GM18858 (cell line): ENCODE data around the gene IFNL1.
"Not testable (repeated sequence)": the region's sequence is repeated elsewhere in the genome, so short reads cannot be mapped to it uniquely, and the experiment has no call there.

Experiments used
- ATAC-seq: cut with Tn5 transposase; IDR thresholded peaks from one replicate; pipeline ENCODE4 v1.9.1; 2021; ENCODE audit not compliant: unreplicated experiment

Gene IFNL1

DNA sequence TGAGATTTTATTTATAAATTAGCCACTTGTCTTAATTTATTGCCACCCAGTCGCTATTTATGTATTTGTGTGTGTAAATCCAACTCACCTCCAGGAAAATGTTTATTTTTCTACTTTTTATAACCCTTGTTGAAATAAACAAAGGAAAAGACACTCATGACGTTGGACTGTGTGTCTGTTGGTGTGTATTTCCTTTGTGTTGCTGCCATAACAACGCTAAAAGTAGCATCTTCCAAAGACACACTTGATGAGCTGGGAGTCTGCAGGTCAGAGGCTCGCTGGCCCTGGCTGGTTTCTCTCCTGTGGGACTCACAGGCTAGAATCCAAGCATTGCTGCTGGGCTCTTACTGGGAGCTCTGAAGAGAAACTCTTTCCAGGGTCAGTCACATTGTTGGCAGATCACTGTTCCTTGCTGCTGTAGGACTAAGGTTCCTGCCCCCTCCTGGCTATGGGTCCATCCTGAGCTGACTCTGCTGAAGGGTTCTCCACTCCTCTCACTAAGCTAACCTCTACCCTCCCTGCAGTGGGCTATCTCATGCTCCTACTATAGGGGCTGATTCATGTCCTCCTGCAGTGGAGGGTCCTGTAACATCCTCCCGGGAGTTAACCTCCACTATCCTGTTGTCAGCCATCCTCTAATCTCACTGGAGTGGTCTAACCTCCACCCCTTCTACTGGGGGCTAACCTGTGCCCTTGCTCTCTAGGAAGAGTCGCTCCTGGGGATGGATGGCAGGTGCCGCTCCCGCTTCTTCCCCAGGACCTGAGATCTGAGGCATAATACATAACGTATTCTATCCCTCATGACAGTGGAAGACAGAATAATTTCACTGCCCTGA is 26.0 kb upstream of the IFNL1 start:
- no peak for ATAC-seq

DNA sequence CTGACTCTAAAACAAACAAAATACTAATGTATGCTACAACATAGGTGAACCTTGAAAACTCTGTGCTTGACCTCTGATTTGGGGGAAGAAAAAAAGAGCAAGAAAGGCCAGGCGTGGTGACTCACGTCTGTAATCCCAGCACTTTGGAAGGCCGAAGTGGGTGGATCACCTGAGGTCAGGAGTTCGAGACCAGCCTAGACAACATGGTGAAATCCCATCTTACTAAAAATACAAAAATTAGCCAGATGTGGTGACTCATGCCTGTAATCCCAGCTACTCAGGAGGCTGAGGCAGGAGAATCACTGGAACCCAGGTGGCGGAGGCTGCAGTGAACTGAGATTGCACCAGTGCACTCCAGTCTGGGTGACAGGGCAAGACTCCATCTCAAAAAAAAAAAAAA is 22.3 kb upstream of the IFNL1 start:
- not testable (repeated sequence) for ATAC-seq

DNA sequence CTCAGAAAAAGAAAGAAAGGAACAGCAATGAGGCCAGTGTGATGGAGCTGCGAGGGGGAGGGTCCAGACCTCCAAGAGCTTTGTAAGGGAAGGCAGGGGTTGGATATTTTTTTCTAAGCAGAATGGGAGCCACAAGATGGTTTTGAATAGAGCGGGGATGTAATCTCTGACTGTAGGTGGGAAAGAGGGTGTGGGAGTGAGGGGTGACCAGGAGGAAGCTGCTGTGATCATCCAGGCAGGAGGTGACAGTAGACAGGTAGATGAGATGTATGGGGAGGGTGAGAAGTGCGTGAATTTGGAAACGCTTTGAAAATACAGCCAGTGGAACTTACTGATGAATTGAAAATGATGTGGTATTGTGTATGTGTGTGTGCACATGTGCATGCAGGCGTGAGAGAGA is 20.6 kb upstream of the IFNL1 start:
- no peak for ATAC-seq

DNA sequence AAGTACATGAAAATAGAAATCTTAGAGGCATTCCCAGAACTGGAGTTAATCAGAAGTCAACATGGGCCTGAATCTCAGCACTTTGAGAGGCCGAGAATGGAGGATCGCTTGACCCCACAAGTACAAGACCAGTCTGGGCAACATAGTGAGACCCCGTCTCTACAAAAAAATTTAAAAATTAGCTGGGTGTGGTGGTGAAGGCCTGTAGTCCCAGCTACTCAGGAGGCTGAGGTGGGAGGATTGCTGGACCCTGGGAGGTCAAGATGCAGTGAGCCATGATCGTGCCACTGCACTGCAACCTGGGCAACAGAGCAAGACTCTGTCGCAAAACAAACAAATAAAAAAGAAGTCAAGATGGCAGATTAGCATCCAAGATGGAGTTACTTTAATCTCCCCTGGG is 19.5 kb upstream of the IFNL1 start:
- ATAC-seq = no peak

DNA sequence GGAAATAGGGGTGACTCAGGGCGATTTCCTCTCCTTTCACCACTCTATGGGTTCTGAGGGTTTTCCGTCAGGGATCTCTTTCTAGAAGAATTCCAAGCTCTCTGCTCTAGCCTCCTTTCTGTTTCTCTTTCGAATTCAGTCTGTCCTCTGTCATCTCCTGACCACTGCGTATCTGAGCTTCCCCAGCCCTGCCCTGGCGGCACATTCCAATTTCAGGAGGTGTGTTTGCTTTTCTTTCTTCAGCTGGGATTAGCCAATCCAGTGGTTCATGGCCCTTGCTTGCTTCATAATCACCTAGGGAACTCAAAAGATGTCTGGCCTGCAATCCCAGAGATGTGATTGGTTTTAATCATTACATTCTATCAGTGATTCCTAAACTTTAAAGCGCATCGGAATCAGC is 18.6 kb upstream of the IFNL1 start:
- no peak for ATAC-seq

DNA sequence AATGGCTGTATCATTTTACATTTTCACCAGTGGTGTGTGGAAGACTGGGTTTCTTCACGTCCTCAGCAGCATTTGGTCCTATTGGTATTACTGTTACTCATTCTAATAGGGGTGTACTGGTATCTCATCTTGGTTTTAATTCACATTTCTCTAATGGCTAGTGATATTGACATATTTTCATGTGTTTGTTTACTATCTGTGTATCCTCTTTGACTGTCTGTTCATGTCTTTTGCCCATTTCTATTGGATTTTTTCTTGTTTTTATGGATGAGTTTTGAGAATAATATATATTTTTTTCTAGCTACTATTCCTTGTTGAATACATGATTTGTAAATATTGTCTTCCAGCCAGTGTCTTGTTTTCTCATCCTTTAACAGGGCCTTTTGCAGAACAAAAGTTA is 14.2 kb upstream of the IFNL1 start:
- ATAC-seq = no peak

DNA sequence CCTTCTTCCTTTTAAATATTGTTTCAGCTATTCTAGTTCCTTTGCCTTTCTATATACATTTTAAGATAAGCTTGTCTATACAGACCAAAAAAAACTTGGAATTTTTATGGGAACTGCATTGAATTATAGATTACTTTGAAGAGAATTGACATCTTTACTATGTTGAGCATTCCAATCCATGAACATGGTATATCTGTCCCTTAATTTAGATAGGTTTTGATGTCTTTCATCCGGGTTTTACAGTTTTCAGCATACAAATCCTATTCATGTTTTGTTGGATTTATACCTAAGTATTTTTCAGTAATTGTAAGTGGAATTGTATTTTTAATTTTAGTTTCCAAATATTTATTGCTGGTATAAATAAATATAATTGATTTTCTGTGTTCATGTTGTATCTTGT is 12.2 kb upstream of the IFNL1 start:
- ATAC-seq = no peak

DNA sequence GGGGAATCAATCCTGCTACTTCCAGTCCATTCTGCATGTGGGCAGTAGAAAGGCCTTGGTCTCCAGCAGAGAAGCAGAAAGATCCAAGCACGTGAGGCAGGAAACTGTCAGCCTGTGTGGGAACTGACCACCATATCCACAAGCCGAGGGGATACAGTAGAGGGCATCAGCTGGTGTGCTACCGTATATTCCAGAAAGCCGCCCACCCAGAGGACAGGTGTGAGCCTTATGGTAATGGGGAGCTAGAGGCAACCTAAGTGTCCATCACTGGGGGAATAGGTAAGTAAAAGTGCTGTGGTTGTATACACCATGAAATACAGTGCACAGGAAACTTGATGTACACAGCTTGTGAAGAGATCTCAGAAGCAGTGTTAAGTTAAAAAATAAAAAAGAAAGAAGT is 2.8 kb upstream of the IFNL1 start:
- no peak for ATAC-seq

DNA sequence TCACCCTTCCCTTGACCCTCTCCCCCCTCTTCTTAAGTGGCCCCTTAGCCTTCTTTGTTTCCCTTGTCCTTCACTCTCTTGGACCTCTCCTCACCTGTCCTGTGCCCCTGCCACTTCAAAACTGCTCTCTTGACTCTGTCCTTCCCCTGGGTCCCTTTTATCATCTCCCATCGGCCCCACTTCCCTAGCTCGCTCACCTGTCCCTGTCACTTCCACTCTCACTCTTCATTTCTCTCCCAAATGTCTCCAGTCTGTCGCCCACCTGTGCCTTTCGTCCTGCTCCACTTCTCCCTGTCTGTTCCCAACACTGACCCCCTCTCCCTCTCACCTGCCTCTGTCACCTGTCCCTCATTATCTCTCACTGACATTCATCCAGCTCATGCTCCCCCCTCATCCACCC is 699 bp downstream of the IFNL1 start:
- no peak for ATAC-seq

DNA sequence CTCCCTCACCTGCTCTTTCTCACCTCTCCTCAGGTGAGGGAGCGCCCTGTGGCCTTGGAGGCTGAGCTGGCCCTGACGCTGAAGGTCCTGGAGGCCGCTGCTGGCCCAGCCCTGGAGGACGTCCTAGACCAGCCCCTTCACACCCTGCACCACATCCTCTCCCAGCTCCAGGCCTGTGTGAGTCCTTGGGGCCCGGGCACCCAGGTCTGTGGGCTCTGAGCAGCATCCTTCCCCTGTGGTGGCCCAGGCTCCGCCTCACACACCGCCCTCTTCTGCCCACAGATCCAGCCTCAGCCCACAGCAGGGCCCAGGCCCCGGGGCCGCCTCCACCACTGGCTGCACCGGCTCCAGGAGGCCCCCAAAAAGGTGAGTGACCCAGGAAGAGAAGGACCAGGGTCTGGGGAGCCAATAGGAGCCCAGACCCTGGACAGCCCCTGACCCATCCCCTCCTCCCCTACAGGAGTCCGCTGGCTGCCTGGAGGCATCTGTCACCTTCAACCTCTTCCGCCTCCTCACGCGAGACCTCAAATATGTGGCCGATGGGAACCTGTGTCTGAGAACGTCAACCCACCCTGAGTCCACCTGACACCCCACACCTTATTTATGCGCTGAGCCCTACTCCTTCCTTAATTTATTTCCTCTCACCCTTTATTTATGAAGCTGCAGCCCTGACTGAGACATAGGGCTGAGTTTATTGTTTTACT is 1.9 kb downstream of the IFNL1 start:
- ATAC-seq = no peak

DNA sequence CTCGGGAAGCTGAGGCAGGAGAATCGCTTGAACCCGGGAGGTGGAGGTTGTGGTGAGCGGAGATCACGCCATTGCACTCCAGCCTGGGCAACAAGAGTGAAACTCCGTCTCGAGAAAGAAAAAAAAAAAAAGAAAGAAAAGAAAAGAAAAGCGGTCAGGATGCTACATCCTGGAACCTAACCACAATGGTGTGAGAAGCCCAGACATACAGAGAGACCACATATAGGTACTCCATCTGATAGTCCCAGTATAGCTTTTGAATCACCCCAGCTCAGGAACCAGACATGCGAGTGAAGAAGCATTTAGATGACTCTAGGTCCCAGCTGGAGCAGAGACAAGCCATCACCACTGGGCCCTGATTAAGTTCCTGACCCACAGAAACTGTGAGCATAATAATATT is 3.2 kb downstream of the IFNL1 start:
- no peak for ATAC-seq

DNA sequence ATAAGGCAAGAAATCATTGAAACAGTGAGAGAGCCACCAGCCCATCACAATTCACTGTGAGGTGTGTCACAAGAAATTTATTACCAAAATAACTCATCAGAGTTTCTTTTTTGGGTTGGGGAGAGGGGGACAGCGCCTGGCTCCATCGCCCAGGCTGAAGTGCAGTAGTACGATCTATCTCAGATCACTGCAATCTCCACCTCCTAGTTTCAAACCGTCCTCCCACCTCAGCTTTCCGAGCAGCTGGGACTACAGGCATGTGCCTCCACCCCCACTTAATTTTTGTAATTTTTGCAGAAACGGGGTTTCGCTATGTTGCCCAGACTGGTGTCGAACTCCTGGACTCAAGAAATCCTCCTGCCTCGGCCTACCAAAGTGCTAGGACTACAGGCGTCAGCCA is 3.6 kb downstream of the IFNL1 start:
- ATAC-seq = no peak

DNA sequence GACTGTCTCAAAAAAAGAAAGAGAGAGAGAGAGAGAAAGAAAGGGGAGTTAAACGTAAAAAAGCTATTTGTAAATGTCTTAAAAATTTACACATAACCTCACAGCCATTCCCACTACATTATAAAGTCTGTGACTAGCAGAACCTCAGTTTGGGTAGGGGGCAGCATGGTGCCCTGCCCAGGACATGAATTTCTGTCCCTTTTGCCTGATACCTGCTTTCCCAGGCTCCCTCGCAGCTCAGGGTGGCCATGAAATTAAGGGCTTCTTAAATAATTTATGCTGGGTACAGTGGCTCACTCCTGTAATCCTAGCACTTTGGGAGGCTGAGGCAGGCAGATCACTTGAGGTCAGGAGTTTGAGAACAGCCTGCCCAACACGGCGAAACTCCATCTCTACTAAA is 4.8 kb downstream of the IFNL1 start:
- no peak for ATAC-seq

DNA sequence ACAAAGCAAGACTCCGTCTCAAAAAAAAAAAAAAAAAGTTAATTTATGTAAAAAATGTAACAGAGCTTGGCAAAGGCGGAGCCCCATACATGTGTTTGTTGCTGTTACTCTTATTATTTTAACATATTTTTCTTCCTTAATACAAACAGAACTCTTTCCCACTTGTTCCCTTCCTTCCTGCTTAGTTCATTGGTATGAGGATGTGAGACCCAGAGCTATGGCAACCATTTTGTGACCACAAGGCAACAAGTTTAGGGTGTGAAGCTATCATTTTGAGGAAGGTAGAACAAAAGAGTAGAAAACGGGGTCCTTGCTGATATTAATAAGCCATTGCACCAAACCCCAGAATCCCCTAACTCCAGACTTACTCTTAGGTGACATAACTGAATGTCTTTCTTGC is 5.4 kb downstream of the IFNL1 start:
- no peak for ATAC-seq

DNA sequence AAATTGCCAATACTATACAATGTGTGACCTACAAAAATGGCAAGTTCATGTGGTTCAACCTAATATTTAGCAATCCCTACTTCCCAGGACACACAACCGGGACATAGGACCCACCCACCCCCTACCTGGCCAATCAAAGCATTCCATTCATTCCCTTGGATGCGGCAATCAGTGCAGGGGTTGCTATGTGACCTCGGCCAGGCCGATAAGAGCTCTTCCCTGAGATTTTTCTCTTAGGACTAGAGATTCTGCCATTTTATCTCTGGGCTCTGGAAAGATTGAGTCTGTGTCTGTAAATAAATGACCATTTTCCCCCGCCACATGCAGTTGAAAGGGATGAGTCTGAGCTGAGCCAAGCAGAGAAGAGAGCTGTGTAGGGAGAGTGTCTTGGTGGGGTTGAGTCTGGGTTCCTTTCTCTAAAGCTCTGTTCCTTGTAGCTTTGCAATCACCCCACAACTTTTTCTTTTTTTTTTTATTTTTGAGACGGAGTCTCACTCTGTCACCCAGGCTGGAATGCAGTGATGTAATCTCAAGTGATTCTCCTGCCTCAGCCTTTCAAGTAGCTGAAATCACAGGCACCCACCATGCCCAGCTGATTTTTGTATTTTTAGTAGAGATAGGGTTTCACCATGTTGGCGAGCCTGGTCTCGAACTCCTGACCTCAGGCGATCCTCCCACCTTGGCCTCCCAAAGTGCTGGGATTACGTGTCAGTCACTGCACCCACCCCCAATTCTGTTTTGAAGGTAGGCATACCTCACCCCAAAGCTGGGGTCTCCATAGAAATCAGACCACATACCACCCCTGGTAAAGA is 7.4 kb downstream of the IFNL1 start:
- ATAC-seq = no peak

DNA sequence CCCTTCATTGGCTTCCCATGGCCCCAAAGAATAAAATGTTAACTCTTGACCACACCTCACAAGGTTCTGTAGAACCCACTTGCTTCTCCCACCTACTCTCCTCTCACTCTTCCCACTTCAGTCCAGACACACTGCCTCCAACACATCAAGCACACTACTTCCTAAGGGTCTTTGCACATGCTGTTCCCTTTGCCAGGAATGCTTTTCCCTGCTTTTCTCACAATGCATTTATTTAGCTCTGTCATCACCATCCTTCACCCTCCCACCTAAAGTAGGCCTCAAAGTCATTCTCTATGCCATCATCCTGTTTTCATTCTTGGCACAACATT is 7.9 kb downstream of the IFNL1 start:
- no peak for ATAC-seq

DNA sequence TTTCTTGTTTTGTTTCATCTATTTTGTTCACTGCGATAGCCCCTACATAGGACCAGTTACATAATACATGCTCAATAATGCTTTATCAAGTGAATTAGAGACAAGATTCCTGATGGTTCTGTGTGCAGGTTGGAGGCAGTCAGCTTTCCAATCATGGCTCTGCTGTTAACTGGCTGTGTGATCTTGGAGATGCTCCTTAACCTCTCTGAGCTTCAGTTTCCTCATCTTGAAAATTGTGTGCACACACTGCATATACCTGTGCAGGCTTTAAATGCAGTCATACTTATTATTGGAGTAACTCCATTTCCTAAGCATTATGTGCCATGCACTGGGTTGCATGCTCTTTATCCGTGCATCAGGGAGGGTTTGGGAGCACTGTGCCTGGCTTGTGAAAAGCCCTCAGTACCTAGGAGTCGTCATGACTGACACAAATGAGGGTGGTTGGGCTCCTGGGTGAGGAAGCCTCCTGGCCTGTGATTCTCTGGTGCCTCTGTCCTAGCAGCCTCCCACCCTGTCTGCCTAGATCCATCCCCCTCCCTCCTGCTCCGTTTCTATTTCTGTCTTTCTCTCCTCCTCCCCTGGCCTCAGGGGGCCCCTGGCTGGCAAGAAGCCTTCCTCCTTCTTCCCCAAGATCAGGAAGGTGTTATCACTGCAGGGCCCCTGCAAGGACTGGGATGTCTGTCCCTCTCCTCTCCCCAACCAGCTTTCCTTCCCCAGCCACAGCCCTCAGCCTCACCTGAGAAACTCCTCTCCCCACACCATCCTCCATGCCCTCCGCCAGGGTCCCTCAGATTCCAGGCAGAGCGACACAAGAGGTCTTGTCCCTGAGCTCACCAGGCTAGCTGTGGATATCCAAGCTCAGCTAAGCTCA is 8.7 kb downstream of the IFNL1 start:
- ATAC-seq = no peak

DNA sequence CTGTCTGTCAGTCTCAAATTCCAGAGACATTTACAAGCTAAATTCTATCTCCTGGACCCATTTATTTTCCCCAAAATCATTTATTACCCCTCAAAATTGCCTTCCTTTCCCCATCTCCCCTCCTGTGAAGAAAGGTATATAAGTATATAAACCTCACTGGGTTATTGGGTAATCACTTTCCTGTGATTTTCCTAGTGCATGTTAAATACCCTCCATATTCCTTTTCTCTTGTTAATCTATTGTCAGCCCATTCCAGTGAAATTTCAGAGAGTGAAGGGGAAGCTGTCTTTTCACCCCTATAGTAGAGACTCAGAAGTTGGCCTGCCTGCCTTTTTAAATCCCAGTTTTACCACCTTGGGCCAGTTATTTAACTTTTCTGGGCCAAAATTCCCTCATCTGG is 9.9 kb downstream of the IFNL1 start:
- no peak for ATAC-seq

DNA sequence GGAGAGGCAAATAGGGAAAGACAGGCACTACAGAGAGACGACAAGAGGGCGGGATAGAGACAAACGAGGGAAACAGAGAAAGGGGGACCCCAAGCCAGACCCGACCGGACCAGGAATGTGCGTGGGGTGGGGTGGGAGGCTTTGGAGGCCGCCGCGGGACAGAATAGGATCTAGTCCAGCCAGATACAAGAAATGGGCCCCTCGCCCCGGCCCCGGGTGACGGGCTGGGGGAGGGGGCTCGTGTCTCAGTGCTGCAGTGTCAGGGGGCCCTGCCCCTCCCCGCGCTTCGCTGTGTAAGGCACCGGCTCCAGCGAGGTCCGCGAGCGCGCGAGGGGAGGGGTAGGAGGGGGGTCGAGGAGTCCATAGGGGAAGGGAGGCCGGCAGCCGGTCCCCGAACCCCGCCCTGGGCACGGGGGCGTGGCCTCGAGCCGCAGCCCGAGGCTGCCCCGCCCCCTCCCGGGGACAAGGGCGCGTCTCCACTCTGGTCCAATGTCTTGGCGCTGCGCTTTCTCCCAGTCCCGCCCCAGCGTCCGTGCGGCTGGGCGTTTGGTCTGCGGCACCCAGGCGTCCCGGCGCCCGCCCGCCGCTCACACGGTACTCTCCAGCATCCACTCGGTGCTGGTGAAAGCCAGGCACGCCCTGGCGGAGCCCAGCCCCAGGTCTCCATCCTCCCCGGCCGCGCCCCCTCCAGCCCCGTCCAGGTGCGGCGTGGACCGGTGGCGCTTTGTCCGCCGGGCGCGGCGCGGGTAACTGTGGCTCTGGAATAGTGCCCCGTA is 11.0 kb downstream of the IFNL1 start:
- no peak for ATAC-seq

DNA sequence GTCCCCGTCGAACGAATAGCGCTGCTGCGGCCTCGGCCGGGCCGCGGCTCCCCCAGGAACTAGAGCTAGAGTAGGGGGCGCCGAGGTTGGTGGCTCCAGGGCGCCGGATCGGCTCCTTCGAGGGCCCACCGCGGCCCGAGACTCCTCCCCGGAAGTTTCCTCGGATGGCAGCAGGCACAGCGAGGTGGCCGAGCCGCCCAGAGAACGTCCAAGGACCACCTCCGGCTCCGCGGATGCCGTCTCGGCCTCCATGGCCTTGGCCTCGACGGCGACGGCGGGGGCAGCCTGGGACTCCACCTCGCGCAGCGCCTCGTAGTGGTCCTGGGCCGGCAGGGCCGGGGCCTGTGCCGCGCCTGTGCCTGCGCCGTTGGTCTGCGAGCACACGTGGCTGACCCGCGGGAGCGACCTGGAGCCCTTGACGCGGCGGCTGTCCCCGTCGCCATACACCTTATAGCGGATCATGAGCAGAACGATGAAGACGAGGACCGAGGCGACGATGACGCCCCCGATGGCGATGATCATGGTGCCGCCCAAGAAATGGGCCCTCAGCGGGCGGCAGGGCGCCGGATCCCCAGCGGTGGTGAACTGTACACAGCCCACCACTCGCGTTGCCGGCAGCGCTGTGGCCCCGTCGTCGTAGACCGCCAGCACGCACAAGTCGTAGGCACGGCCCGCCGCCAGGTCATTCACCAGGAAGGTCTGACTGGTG is 11.8 kb downstream of the IFNL1 start:
- no peak for ATAC-seq
